IMR-90 (cell line): ENCODE measurements around the gene PATJ. TPM values are rescaled to one million over a fixed set of nuclear protein-coding genes. Genes with fewer than 3 reads are reported as not detected.

ENCODE experiments used
- ATAC-seq: fragments of 200-7000 bp; cut with Tn5 transposase; 2 replicates; pipeline ENCODE4 v1.9.1; 2020; ENCODE audit warnings: low read depth, mild to moderate bottlenecking, moderate library complexity
- BruUV-seq: library from RNA; stranded (reverse); fragments of 400-500 nt; replicated peaks from 2 replicates; lab custom pipeline; 2021; lab: Mats Ljungman, UMichigan
- CTCF ChIA-PET: fragments of 300-600 bp; formaldehyde crosslinking; extraction: SDS; loops from one replicate; lab custom pipeline; 2021; ENCODE audit warnings: antibody characterized with exemption; lab: Yijun Ruan, JAX
- POLR2A ChIA-PET: fragments of 300-600 bp; sonication (Branson Sonifier 250); formaldehyde crosslinking; loops from one replicate; lab custom pipeline; 2022; ENCODE audit warnings: antibody characterized with exemption; ENCODE audit not compliant: unreplicated experiment; lab: Charles Lee
- DNase-seq: peaks from one replicate; pipeline ENCODE4 v3.0.0; 2013
- H2AFZ ChIP-seq: replicated peaks from 2 replicates; pipeline ENCODE3; 2013; ENCODE audit warnings: low read length, mild to moderate bottlenecking; ENCODE audit not compliant: poor library complexity
- H2AK5ac ChIP-seq: 2 replicates; pipeline ENCODE4 v1.6.1; 2013; ENCODE audit warnings: low read depth, low read length, inconsistent platforms
- H2AK9ac ChIP-seq: replicated peaks from 2 replicates; pipeline ENCODE3; 2013; ENCODE audit warnings: mild to moderate bottlenecking, low read depth, low read length, moderate library complexity; ENCODE audit not compliant: poor library complexity
- H2BK120ac ChIP-seq: 2 replicates; pipeline ENCODE4 v1.6.1; 2013; ENCODE audit warnings: low read depth, low read length, inconsistent platforms
- H2BK15ac ChIP-seq: 3 replicates; pipeline ENCODE4 v1.6.1; 2013; ENCODE audit warnings: low read depth, low read length, inconsistent platforms
- H2BK20ac ChIP-seq: 2 replicates; pipeline ENCODE4 v1.6.1; 2013; ENCODE audit warnings: low read depth, mild to moderate bottlenecking, inconsistent platforms, low read length, moderate library complexity
- H2BK5ac ChIP-seq: 2 replicates; pipeline ENCODE4 v1.6.1; 2013; ENCODE audit warnings: mild to moderate bottlenecking, low read depth, low read length, inconsistent platforms; ENCODE audit not compliant: poor library complexity, severe bottlenecking
- H3K14ac ChIP-seq: replicated peaks from 2 replicates; pipeline ENCODE4 v1.6.1; 2013; ENCODE audit warnings: low read depth, low read length, inconsistent platforms
- H3K18ac ChIP-seq: 2 replicates; pipeline ENCODE4 v1.6.1; 2013; ENCODE audit warnings: low read depth, low read length, control low read depth
- H3K23ac ChIP-seq: 2 replicates; pipeline ENCODE4 v1.6.1; 2013; ENCODE audit warnings: low read depth, low read length, inconsistent platforms
- H3K27ac ChIP-seq: 2 replicates; pipeline ENCODE4 v1.5.1; 2013; ENCODE audit warnings: mild to moderate bottlenecking, control low read depth, low read length; ENCODE audit not compliant: insufficient read depth
- H3K27me3 ChIP-seq: 2 replicates; pipeline ENCODE4 v1.6.1; 2013; ENCODE audit warnings: low read length; ENCODE audit not compliant: control insufficient read depth, insufficient read depth
- H3K36me3 ChIP-seq: 2 replicates; pipeline ENCODE4 v1.6.1; 2013; ENCODE audit warnings: low read length, mixed read lengths; ENCODE audit not compliant: control insufficient read depth, insufficient read depth
- H3K4ac ChIP-seq: 2 replicates; pipeline ENCODE4 v1.6.1; 2013; ENCODE audit warnings: low read depth, low read length, inconsistent platforms
- H3K4me1 ChIP-seq: 2 replicates; pipeline ENCODE4 v1.6.1; 2013; ENCODE audit warnings: low read length, mixed read lengths; ENCODE audit not compliant: control insufficient read depth, insufficient read depth
- H3K4me2 ChIP-seq: 2 replicates; pipeline ENCODE4 v1.6.1; 2013; ENCODE audit warnings: low read depth, mild to moderate bottlenecking, control low read depth, low read length, moderate library complexity
- H3K4me3 ChIP-seq: 2 replicates; pipeline ENCODE4 v1.5.1; 2013; ENCODE audit warnings: low read depth, mild to moderate bottlenecking, control low read depth, low read length, moderate library complexity; ENCODE audit not compliant: insufficient read depth
- H3K56ac ChIP-seq: 2 replicates; pipeline ENCODE4 v1.6.1; 2013; ENCODE audit warnings: low read length, inconsistent platforms; ENCODE audit not compliant: insufficient read depth; ENCODE audit errors: extremely low read depth
- H3K79me1 ChIP-seq, 2 experiments: 2 replicates each; pipeline ENCODE4 v1.6.1; 2013; ENCODE audit warnings: low read length in 2 of 2, inconsistent platforms in 1 of 2, low read depth in 1 of 2
- H3K9ac ChIP-seq: 2 replicates; pipeline ENCODE4 v1.6.1; 2013; ENCODE audit warnings: low read depth, low read length, control low read depth
- H3K9me1 ChIP-seq: 2 replicates; pipeline ENCODE4 v1.6.1; 2013; ENCODE audit warnings: low read length, inconsistent platforms; ENCODE audit not compliant: insufficient read depth
- H3K9me3 ChIP-seq: 2 replicates; pipeline ENCODE4 v1.6.1; 2013; ENCODE audit warnings: low read length; ENCODE audit not compliant: control insufficient read depth, insufficient read depth
- H4K20me1 ChIP-seq: 2 replicates; pipeline ENCODE4 v1.6.1; 2013; ENCODE audit warnings: low read length, inconsistent platforms; ENCODE audit not compliant: insufficient read depth
- H4K5ac ChIP-seq: 2 replicates; pipeline ENCODE4 v1.6.1; 2013; ENCODE audit warnings: mild to moderate bottlenecking, low read depth, low read length, control low read depth
- H4K8ac ChIP-seq, 2 experiments: 2 replicates each; pipeline ENCODE4 v1.6.1; 2013; ENCODE audit warnings: low read depth in 2 of 2, low read length in 2 of 2, control low read depth in 1 of 2, inconsistent platforms in 1 of 2
- H4K91ac ChIP-seq: 2 replicates; pipeline ENCODE4 v1.6.1; 2013; ENCODE audit warnings: low read depth, low read length, inconsistent platforms; ENCODE audit not compliant: insufficient read depth
- BHLHE40 ChIP-seq: fragments of 150-350 bp; IDR thresholded peaks from 2 replicates; pipeline ENCODE4 v1.6.1; 2016; ENCODE audit warnings: mild to moderate bottlenecking, low read depth, low read length
- CTCF ChIP-seq: conservative IDR thresholded peaks from 2 replicates; pipeline ENCODE4 v1.5.1; 2012; ENCODE audit warnings: mild to moderate bottlenecking, low read depth, low read length, improper control_type of control experiment
- ELK1 ChIP-seq: fragments of 150-350 bp; IDR thresholded peaks from 2 replicates; pipeline ENCODE4 v1.6.1; 2016; ENCODE audit warnings: low read depth, mild to moderate bottlenecking, low read length, moderate library complexity, borderline replicate concordance
- MAZ ChIP-seq: IDR thresholded peaks from 2 replicates; pipeline ENCODE4 v1.6.1; 2012; ENCODE audit warnings: low read depth, mild to moderate bottlenecking, low read length, improper control_type of control experiment, moderate library complexity, borderline replicate concordance
- SMC3 ChIP-seq: fragments of 150-350 bp; IDR thresholded peaks from 2 replicates; pipeline ENCODE4 v1.6.1; 2016; ENCODE audit warnings: low read depth, mild to moderate bottlenecking, antibody characterized with exemption, low read length, moderate library complexity
- WGBS, 2 experiments: methylation state at CpG; one replicate each; pipeline versions ENCODE4 v1.1.5 to v1.1.7; 2013; ENCODE audit warnings: missing lambda C conversion rate in 2 of 2; ENCODE audit not compliant: insufficient read length in 1 of 2; ENCODE audit errors: extremely low coverage in 2 of 2; 5-methylcytosine and 5-hydroxymethylcytosine counted together
- dilution Hi-C: fragments of 300-500 bp; cut with HindIII; formaldehyde crosslinking; loops from one replicate; pipeline ENCODE4 v1.14.3; 2018; ENCODE audit warnings: low sequenced_read_pairs; ENCODE audit not compliant: unreplicated experiment
- in situ Hi-C: fragments of 300-500 bp; cut with MboI; formaldehyde crosslinking; loops from 3 replicates; pipeline ENCODE4 v1.14.3; 2019; ENCODE audit warnings: low sequenced_read_pairs, inconsistent platforms, mixed read lengths
- intact Hi-C: fragments of 100-400 bp; cut with micrococcal nuclease; formaldehyde crosslinking; loops from 2 replicates; pipeline ENCODE4 v1.10.0; 2022
- polyA plus RNA-seq, 3 experiments: library from polyadenylated mRNA; depleted of rRNA; stranded (reverse); fragments of >200 nt; gene quantifications; 2 replicates each; pipeline ENCODE4 v1.2.3, GENCODE V29; 2012; ENCODE audit warnings: low replicate concordance in 1 of 3
- total RNA-seq: library from RNA; depleted of rRNA; stranded (reverse); fragments of >200 nt; gene quantifications from 2 replicates; pipeline ENCODE4 v1.2.3, GENCODE V29; 2012

Gene PATJ
- total and polyA plus RNA-seq, 2 of the 4 experiments (the other 2 are of a cell fraction): 2.0 to 3.4 TPM

- Histone ChIP-seq H3K4me2 (no peak overlapping the region), H2AK9ac (no peak overlapping the region), H3K4me1 (no peaks in the 10 kb centered on the region), H3K9me1 (no peaks in the 10 kb centered on the region), H2BK15ac (no peak overlapping the region), H3K4ac (no peak overlapping the region), H3K18ac (no peak overlapping the region), H3K14ac (no peak overlapping the region), H4K20me1 (no peaks in the 10 kb centered on the region), H3K9ac (no peak overlapping the region), H2BK120ac (no peak overlapping the region), H3K23ac (no peak overlapping the region), H3K79me1 (no peaks in the 10 kb centered on the region), H2BK5ac (no peak overlapping the region), H3K27ac (no peak overlapping the region), H2AK5ac (no peak overlapping the region), H4K8ac (no peak overlapping the region), H3K27me3 (no peaks in the 10 kb centered on the region), H3K56ac (no peak overlapping the region), H4K91ac (no peak overlapping the region), H3K9me3 (no peaks in the 10 kb centered on the region), H2AFZ (no peak overlapping the region), H4K5ac (no peak overlapping the region), H3K36me3 (no peaks in the 10 kb centered on the region), H3K4me3 (no peak overlapping the region), H2BK20ac (no peak overlapping the region)
- WGBS, 2 experiments: no CpG with 5 or more reads among the region's 9 CpGs
- dilution Hi-C loops (no loop called here), intact Hi-C loops (no loop called here), in situ Hi-C loops (no loop called here)
- DNase-seq (no peak), ATAC-seq (no peak)
- BruUV-seq: no TSS peak
- POLR2A ChIA-PET: no interaction called here
- TF ChIP-seq ELK1 (no peak), CTCF (no peak), MAZ (no peak), BHLHE40 (no peak), SMC3 (no peak)
- CTCF ChIA-PET: no interaction called here
Observed at GRCh38 chr1:61819421-61819820, 77.1 kb downstream of the PATJ start.
